Measurements from ENCODE around the gene ERC2. TPM values are rescaled to one million over a fixed set of nuclear protein-coding genes. Genes with fewer than 3 reads are reported as not detected.

The ERC2 gene
- polyA plus RNA-seq, 1 experiment, result 0.07 TPM

GRCh38 chr3:55875113-55875512 is 593.2 kb downstream of the ERC2 start:
- H3K4me3 ChIP-seq (ENCODE audit: low read depth, low read length), result no peak overlapping the region
- no peak for DNase-seq (ENCODE audit: low read depth)
- ChIA-PET POLR2A (no interaction called here), CTCF (interaction anchor here (0.8 to 1.1 kb wide), 3 partner anchors 29 to 167 kb away, joined by 3 to 5 read pairs (median 4); no protein-coding TSS in a partner anchor)
- H3K36me3 ChIP-seq (ENCODE audit: control insufficient read depth, insufficient read depth, low read length), result no peaks in the 10 kb centered on the region
- H3K27me3 ChIP-seq (ENCODE audit: control insufficient read depth, insufficient read depth, low read length), result no peaks in the 10 kb centered on the region; the same call in 1 of the 2 replicates
- TF ChIP-seq CTCF (IDR thresholded peaks at IDR 0.05; ENCODE audit: insufficient read depth, low read depth, low read length), result no peak

GRCh38 chr3:55873523-55874254 is 594.6 kb downstream of the ERC2 start:
- CTCF ChIA-PET, result interaction anchor here (0.9 kb wide), 1 partner anchor 11 kb away, joined by 3 read pairs; no protein-coding TSS in a partner anchor
- Histone ChIP-seq H3K36me3 (ENCODE audit: control insufficient read depth, insufficient read depth, low read length) (no peaks in the 10 kb centered on the region), H3K4me3 (ENCODE audit: low read depth, low read length) (no peak overlapping the region), H3K27me3 (ENCODE audit: control insufficient read depth, insufficient read depth, low read length) (no peaks in the 10 kb centered on the region; the same call in 1 of the 2 replicates)
- DNase-seq (ENCODE audit: low read depth), result no peak
- POLR2A ChIA-PET, result no interaction called here
- no peak for TF ChIP-seq CTCF (IDR thresholded peaks at IDR 0.05; ENCODE audit: insufficient read depth, low read depth, low read length)

- DNase-seq (ENCODE audit: low read depth), result no peak
- no peaks in the 10 kb centered on the region for H3K36me3 ChIP-seq (ENCODE audit: control insufficient read depth, insufficient read depth, low read length)
- no peak overlapping the region for H3K4me3 ChIP-seq (ENCODE audit: low read depth, low read length)
- CTCF ChIA-PET, result interaction anchor here (1.2 kb wide), 1 partner anchor 12 kb away, joined by 3 read pairs; no protein-coding TSS in a partner anchor
- no peaks in the 10 kb centered on the region for H3K27me3 ChIP-seq (ENCODE audit: control insufficient read depth, insufficient read depth, low read length)
- no peak for TF ChIP-seq CTCF (IDR thresholded peaks at IDR 0.05; ENCODE audit: insufficient read depth, low read depth, low read length)
- POLR2A ChIA-PET, result no interaction called here
These were observed 597.7 kb downstream of the ERC2 start for GRCh38 chr3:55870594-55870993.

GRCh38 chr3:55868347-55868746 is 599.9 kb downstream of the ERC2 start:
- no peaks in the 10 kb centered on the region for H3K27me3 ChIP-seq (ENCODE audit: control insufficient read depth, insufficient read depth, low read length)
- no peaks in the 10 kb centered on the region for H3K36me3 ChIP-seq (ENCODE audit: control insufficient read depth, insufficient read depth, low read length)
- no peak for DNase-seq (ENCODE audit: low read depth)
- H3K4me3 ChIP-seq (ENCODE audit: low read depth, low read length), result no peak overlapping the region
- CTCF ChIA-PET, result no interaction called here
- TF ChIP-seq CTCF (IDR thresholded peaks at IDR 0.05; ENCODE audit: insufficient read depth, low read depth, low read length), result no peak
- POLR2A ChIA-PET, result no interaction called here

- TF ChIP-seq CTCF (IDR thresholded peaks at IDR 0.05; ENCODE audit: insufficient read depth, low read depth, low read length), result no peak
- DNase-seq (ENCODE audit: low read depth), result no peak
- CTCF ChIA-PET, result interaction anchor here (1.0 to 1.5 kb wide), 2 partner anchors 9 to 11 kb away, joined by 3 read pairs; no protein-coding TSS in a partner anchor
- H3K27me3 ChIP-seq (ENCODE audit: control insufficient read depth, insufficient read depth, low read length), result no peaks in the 10 kb centered on the region
- no peaks in the 10 kb centered on the region for H3K36me3 ChIP-seq (ENCODE audit: control insufficient read depth, insufficient read depth, low read length)
- H3K4me3 ChIP-seq (ENCODE audit: low read depth, low read length), result no peak overlapping the region
- POLR2A ChIA-PET, result no interaction called here
These were observed 605.2 kb downstream of the ERC2 start for GRCh38 chr3:55863028-55863427.
